GM21723 (cell line): ENCODE results near the gene FTCD.

Experiments used
- ATAC-seq: cut with Tn5 transposase; IDR thresholded peaks from one replicate; pipeline ENCODE4 v1.9.1; 2021; ENCODE audit warnings: mild to moderate bottlenecking, moderate library complexity; ENCODE audit not compliant: unreplicated experiment

FTCD gene

GRCh38 chr21:46124926-46125845 is 30.2 kb downstream of the FTCD start:
- ATAC-seq = no peak

- no peak for ATAC-seq
These were observed 31.1 kb downstream of the FTCD start for GRCh38 chr21:46124083-46124925.

- ATAC-seq = no peak
These were observed 32.4 kb downstream of the FTCD start for GRCh38 chr21:46122758-46123683.

GRCh38 chr21:46122237-46122671 is 33.1 kb downstream of the FTCD start:
- ATAC-seq = no peak

GRCh38 chr21:46121286-46122221 is 33.8 kb downstream of the FTCD start:
- ATAC-seq = no peak

GRCh38 chr21:46120301-46121285 is 34.8 kb downstream of the FTCD start:
- no peak for ATAC-seq

GRCh38 chr21:46119637-46120271 is 35.6 kb downstream of the FTCD start:
- ATAC-seq = no peak

- ATAC-seq = no peak
These were observed 36.2 kb downstream of the FTCD start for GRCh38 chr21:46119144-46119636.

- no peak for ATAC-seq
These were observed 36.8 kb downstream of the FTCD start for GRCh38 chr21:46118316-46119143.

- no peak for ATAC-seq
These were observed 37.6 kb downstream of the FTCD start for GRCh38 chr21:46117586-46118315.

- no peak for ATAC-seq
These were observed 38.4 kb downstream of the FTCD start for GRCh38 chr21:46116776-46117585.

- ATAC-seq = no peak
These were observed 39.1 kb downstream of the FTCD start for GRCh38 chr21:46116189-46116775.

GRCh38 chr21:46115441-46116188 is 39.8 kb downstream of the FTCD start:
- ATAC-seq = no peak

- no peak for ATAC-seq
These were observed 40.4 kb downstream of the FTCD start for GRCh38 chr21:46114963-46115362.
